Thoracic aorta (tissue), 2 donors: ENCODE results near the gene SCN3A. TPM values are rescaled to one million over a fixed set of nuclear protein-coding genes. Genes with fewer than 3 reads are reported as not detected.

ENCODE experiments used
- ATAC-seq: fragments of 150-250 bp; one replicate; pipeline ENCODE4 v1.8.0; 2017; ENCODE audit warnings: low read depth; ENCODE audit not compliant: insufficient number of reproducible peaks, low FRiP score
- DNase-seq: peaks from one replicate; pipeline ENCODE4 v3.0.0-alpha.2; 2020; ENCODE audit warnings: low spot score
- H3K27ac ChIP-seq, 2 donors: fragments of 200-600 bp; sonication (generic); 1 replicate in 1 of 2; 2 replicates in 1 of 2; pipeline ENCODE4 v1.5.1; 2016; ENCODE audit warnings: mild to moderate bottlenecking in 2 of 2, moderate library complexity in 2 of 2
- H3K27me3 ChIP-seq: fragments of 200-600 bp; sonication (generic); replicated peaks from 2 replicates; pipeline ENCODE4 v1.6.0; 2016; ENCODE audit warnings: mild to moderate bottlenecking; ENCODE audit not compliant: insufficient read depth
- H3K36me3 ChIP-seq: fragments of 200-600 bp; sonication (generic); one replicate; pipeline ENCODE4 v1.5.1; 2016
- H3K4me1 ChIP-seq, 2 donors: fragments of 200-600 bp; sonication (generic); 1 replicate in 1 of 2; 2 replicates in 1 of 2; pipeline versions ENCODE4 v1.5.1 to v1.6.0; 2016; ENCODE audit warnings: low read depth in 2 of 2, mild to moderate bottlenecking in 1 of 2; ENCODE audit not compliant: control insufficient read depth in 1 of 2
- H3K4me3 ChIP-seq: fragments of 200-600 bp; sonication (generic); 2 replicates; pipeline ENCODE4 v1.5.1; 2016; ENCODE audit warnings: mild to moderate bottlenecking
- H3K9me3 ChIP-seq: fragments of 200-600 bp; sonication (generic); 2 replicates; pipeline ENCODE4 v1.5.1; 2016
- CTCF ChIP-seq: fragments of 200-600 bp; sonication (generic); IDR thresholded peaks from one replicate; pipeline ENCODE4 v1.5.1; 2019; ENCODE audit warnings: antibody characterized with exemption
- total RNA-seq, 2 donors: library from RNA; depleted of rRNA; stranded (reverse); fragments of >200 nt; gene quantifications; one replicate each; pipeline versions ENCODE4 v1.1.0 to v1.2.3, GENCODE V29; 2016

Gene SCN3A
- total RNA-seq, 2 donors from 2014 or later, result 6.0 to 8.3 TPM

GRCh38 chr2:165227571-165227970 is 23.7 kb upstream of the SCN3A start:
- Histone ChIP-seq H3K27ac (no peak overlapping the region), H3K36me3 (no peaks in the 10 kb centered on the region), H3K4me1 (no peaks in the 10 kb centered on the region), H3K27me3 (no peaks in the 10 kb centered on the region), H3K4me3 (no peak overlapping the region), H3K9me3 (no peaks in the 10 kb centered on the region)
- TF ChIP-seq CTCF, result no peak
- ATAC-seq (no peak), DNase-seq (no peak)

GRCh38 chr2:165224941-165225340 is 21.1 kb upstream of the SCN3A start:
- ATAC-seq (no peak), DNase-seq (no peak)
- H3K4me1 ChIP-seq, result no peaks in the 10 kb centered on the region
- H3K9me3 ChIP-seq, result no peaks in the 10 kb centered on the region
- no peaks in the 10 kb centered on the region for H3K27me3 ChIP-seq
- no peak overlapping the region for H3K27ac ChIP-seq
- TF ChIP-seq CTCF, result no peak
- no peaks in the 10 kb centered on the region for H3K36me3 ChIP-seq
- H3K4me3 ChIP-seq, result no peak overlapping the region

- no peaks in the 10 kb centered on the region for H3K27me3 ChIP-seq
- no peak for DNase-seq
These were observed 15.6 kb upstream of the SCN3A start for GRCh38 chr2:165219481-165219880.

GRCh38 chr2:165214093-165214492 is 10.2 kb upstream of the SCN3A start:
- H3K27me3 ChIP-seq, result no peaks in the 10 kb centered on the region
- H3K4me1 ChIP-seq, result no peaks in the 10 kb centered on the region
- ATAC-seq (no peak), DNase-seq (no peak)
- no peaks in the 10 kb centered on the region for H3K36me3 ChIP-seq
- no peak overlapping the region for H3K4me3 ChIP-seq
- no peak for TF ChIP-seq CTCF
- H3K27ac ChIP-seq, result no peak overlapping the region
- H3K9me3 ChIP-seq, result no peaks in the 10 kb centered on the region

More at GRCh38 chr2:165219481-165219880, 15.6 kb upstream of the SCN3A start:
- no peak overlapping the region for H3K4me3 ChIP-seq
- no peak for TF ChIP-seq CTCF
- no peaks in the 10 kb centered on the region for H3K9me3 ChIP-seq
- ATAC-seq, result no peak
- H3K4me1 ChIP-seq, result no peaks in the 10 kb centered on the region
- no peak overlapping the region for H3K27ac ChIP-seq
- no peaks in the 10 kb centered on the region for H3K36me3 ChIP-seq

- no peaks in the 10 kb centered on the region for H3K4me1 ChIP-seq
- DNase-seq, result no peak
- H3K36me3 ChIP-seq, result no peaks in the 10 kb centered on the region
- ATAC-seq, result no peak
- no peak overlapping the region for H3K27ac ChIP-seq
- H3K27me3 ChIP-seq, result no peaks in the 10 kb centered on the region
- TF ChIP-seq CTCF, result no peak
- H3K4me3 ChIP-seq, result no peak overlapping the region
- H3K9me3 ChIP-seq, result no peaks in the 10 kb centered on the region
These were observed 4.2 kb upstream of the SCN3A start for GRCh38 chr2:165208094-165208493.
